Measurements from ENCODE around the gene PODXL2. TPM values are rescaled to one million over a fixed set of nuclear protein-coding genes. Genes with fewer than 3 reads are reported as not detected.

PODXL2 gene
- total RNA-seq, 1 donor from 2014 or later = 5.7 TPM

- no peak for DNase-seq (ENCODE audit: extremely low spot score, unreplicated experiment)
- H3K9me3 Mint-ChIP-seq (ENCODE audit: unreplicated experiment) = no peaks in the 10 kb centered on the region
- no peaks in the 10 kb centered on the region for H3K4me1 Mint-ChIP-seq (ENCODE audit: unreplicated experiment)
- peaks cover 26% of the 10 kb centered on the region for H3K36me3 Mint-ChIP-seq (ENCODE audit: unreplicated experiment)
- no peaks in the 10 kb centered on the region for H3K27me3 Mint-ChIP-seq (ENCODE audit: unreplicated experiment)
- TF ChIP-seq CTCF (IDR thresholded peaks at IDR 0.05) = no peak
- no peak overlapping the region for H3K4me3 Mint-ChIP-seq (ENCODE audit: unreplicated experiment)
- no peak overlapping the region for H3K27ac Mint-ChIP-seq (ENCODE audit: unreplicated experiment)
Observed at GRCh38 chr3:127606086-127606805, 22.7 kb upstream of the PODXL2 start.

- Mint-ChIP-seq H3K27ac (ENCODE audit: unreplicated experiment) (no peak overlapping the region), H3K4me3 (ENCODE audit: unreplicated experiment) (no peak overlapping the region), H3K36me3 (ENCODE audit: unreplicated experiment) (peaks cover 27% of the 10 kb centered on the region), H3K4me1 (ENCODE audit: unreplicated experiment) (no peaks in the 10 kb centered on the region), H3K27me3 (ENCODE audit: unreplicated experiment) (no peaks in the 10 kb centered on the region), H3K9me3 (ENCODE audit: unreplicated experiment) (no peaks in the 10 kb centered on the region)
- no peak for TF ChIP-seq CTCF (IDR thresholded peaks at IDR 0.05)
- no peak for DNase-seq (ENCODE audit: extremely low spot score, unreplicated experiment)
Observed at GRCh38 chr3:127606981-127607595, 21.9 kb upstream of the PODXL2 start.

GRCh38 chr3:127607675-127608361, 21.2 kb upstream of the PODXL2 start:
- Mint-ChIP-seq H3K27me3 (ENCODE audit: unreplicated experiment) (no peaks in the 10 kb centered on the region), H3K4me3 (ENCODE audit: unreplicated experiment) (no peak overlapping the region), H3K27ac (ENCODE audit: unreplicated experiment) (no peak overlapping the region), H3K9me3 (ENCODE audit: unreplicated experiment) (no peaks in the 10 kb centered on the region), H3K4me1 (ENCODE audit: unreplicated experiment) (no peaks in the 10 kb centered on the region), H3K36me3 (ENCODE audit: unreplicated experiment) (peaks cover 30% of the 10 kb centered on the region)
- no peak for DNase-seq (ENCODE audit: extremely low spot score, unreplicated experiment)
- no peak for TF ChIP-seq CTCF (IDR thresholded peaks at IDR 0.05)

- no peaks in the 10 kb centered on the region for H3K9me3 Mint-ChIP-seq (ENCODE audit: unreplicated experiment)
- H3K4me3 Mint-ChIP-seq (ENCODE audit: unreplicated experiment) = no peak overlapping the region
- peaks cover 30% of the 10 kb centered on the region for H3K36me3 Mint-ChIP-seq (ENCODE audit: unreplicated experiment)
- H3K4me1 Mint-ChIP-seq (ENCODE audit: unreplicated experiment) = no peaks in the 10 kb centered on the region
- TF ChIP-seq CTCF (IDR thresholded peaks at IDR 0.05) = no peak
- DNase-seq (ENCODE audit: extremely low spot score, unreplicated experiment) = no peak
- H3K27me3 Mint-ChIP-seq (ENCODE audit: unreplicated experiment) = no peaks in the 10 kb centered on the region
- no peak overlapping the region for H3K27ac Mint-ChIP-seq (ENCODE audit: unreplicated experiment)
Observed at GRCh38 chr3:127608362-127608718, 20.6 kb upstream of the PODXL2 start.

GRCh38 chr3:127610105-127610504, 18.9 kb upstream of the PODXL2 start:
- no peak for DNase-seq (ENCODE audit: extremely low spot score, unreplicated experiment)
- no peaks in the 10 kb centered on the region for H3K27me3 Mint-ChIP-seq (ENCODE audit: unreplicated experiment)
- no peaks in the 10 kb centered on the region for H3K9me3 Mint-ChIP-seq (ENCODE audit: unreplicated experiment)
- peaks cover 27% of the 10 kb centered on the region for H3K36me3 Mint-ChIP-seq (ENCODE audit: unreplicated experiment)
- TF ChIP-seq CTCF (IDR thresholded peaks at IDR 0.05) = no peak
- H3K4me1 Mint-ChIP-seq (ENCODE audit: unreplicated experiment) = no peaks in the 10 kb centered on the region
- H3K27ac Mint-ChIP-seq (ENCODE audit: unreplicated experiment) = no peak overlapping the region
- H3K4me3 Mint-ChIP-seq (ENCODE audit: unreplicated experiment) = no peak overlapping the region
